Measurements from ENCODE around the gene NFYC. TPM values are rescaled to one million over a fixed set of nuclear protein-coding genes. Genes with fewer than 3 reads are reported as not detected.
"Not testable (repeated sequence)": the region's sequence is repeated elsewhere in the genome, so short reads cannot be mapped to it uniquely, and the experiment has no call there.

The NFYC gene
- polyA plus RNA-seq, 1 experiment = 37.9 TPM

- H3K27ac ChIP-seq (ENCODE audit: low read depth, low read length) = no peak overlapping the region
- no peak for DNase-seq (ENCODE audit: low read depth, low spot score)
Measured at GRCh38 chr1:40699787-40700186, 8.3 kb downstream of the NFYC start.

DNA sequence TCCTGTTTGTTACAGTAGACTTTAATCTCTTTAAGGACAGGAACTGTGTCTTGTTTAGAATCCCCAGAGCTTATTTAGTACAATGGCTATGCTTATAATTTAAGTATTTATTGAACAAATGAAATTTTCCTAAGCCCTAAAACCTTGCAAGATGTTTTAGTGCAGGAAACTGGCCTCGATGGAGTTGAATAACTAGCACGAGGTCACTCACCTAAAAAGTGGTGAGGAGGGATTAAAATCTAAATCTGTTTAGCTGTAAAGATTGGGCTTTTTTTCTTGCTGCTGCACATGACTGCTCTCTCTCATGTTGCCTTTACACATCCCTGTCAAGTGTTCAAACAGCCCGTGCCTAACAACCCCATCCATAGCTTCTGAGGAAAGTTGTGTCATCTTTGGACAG is 10.2 kb downstream of the NFYC start:
- ChIA-PET POLR2A (no interaction called here), CTCF (no interaction called here)
- no peak for TF ChIP-seq CTCF (IDR thresholded peaks at IDR 0.05; ENCODE audit: low read depth, low read length)
- no peak for DNase-seq (ENCODE audit: low read depth, low spot score)
- H3K27ac ChIP-seq (ENCODE audit: low read depth, low read length) = no peak overlapping the region
- H3K9me3 ChIP-seq (ENCODE audit: control insufficient read depth, insufficient read depth, low read length) = no peaks in the 10 kb centered on the region
- H3K27me3 ChIP-seq (ENCODE audit: control insufficient read depth, insufficient read depth, low read length) = no peaks in the 10 kb centered on the region
- no peak overlapping the region for H3K4me3 ChIP-seq (ENCODE audit: low read depth, low read length)

More at GRCh38 chr1:40699787-40700186, 8.3 kb downstream of the NFYC start:
- POLR2A ChIA-PET = no interaction called here
- no peak overlapping the region for H3K4me3 ChIP-seq (ENCODE audit: low read depth, low read length)
- no peaks in the 10 kb centered on the region for H3K27me3 ChIP-seq (ENCODE audit: control insufficient read depth, insufficient read depth, low read length)
- CTCF ChIA-PET = interaction anchor here (1.3 kb wide), 2 partner anchors 31 to 49 kb away, joined by 3 read pairs; no protein-coding TSS in a partner anchor
- TF ChIP-seq CTCF (IDR thresholded peaks at IDR 0.05; ENCODE audit: low read depth, low read length) = no peak
- H3K9me3 ChIP-seq (ENCODE audit: control insufficient read depth, insufficient read depth, low read length) = no peaks in the 10 kb centered on the region

GRCh38 chr1:40702810-40703209 is 11.3 kb downstream of the NFYC start:
- ChIA-PET CTCF (interaction anchor here (1.6 kb wide), 1 partner anchor 72 kb away, joined by 3 read pairs; no protein-coding TSS in a partner anchor), POLR2A (interaction anchor here (0.7 to 1.9 kb wide), 2 partner anchors 9 to 11 kb away, joined by 3 to 13 read pairs; partner anchors contain the start of gene NFYC)
- H3K9me3 ChIP-seq (ENCODE audit: control insufficient read depth, insufficient read depth, low read length); DNase-seq (ENCODE audit: low read depth, low spot score); H3K27ac ChIP-seq (ENCODE audit: low read depth, low read length); H3K27me3 ChIP-seq (ENCODE audit: control insufficient read depth, insufficient read depth, low read length); H3K4me3 ChIP-seq (ENCODE audit: low read depth, low read length): not testable (repeated sequence)

DNA sequence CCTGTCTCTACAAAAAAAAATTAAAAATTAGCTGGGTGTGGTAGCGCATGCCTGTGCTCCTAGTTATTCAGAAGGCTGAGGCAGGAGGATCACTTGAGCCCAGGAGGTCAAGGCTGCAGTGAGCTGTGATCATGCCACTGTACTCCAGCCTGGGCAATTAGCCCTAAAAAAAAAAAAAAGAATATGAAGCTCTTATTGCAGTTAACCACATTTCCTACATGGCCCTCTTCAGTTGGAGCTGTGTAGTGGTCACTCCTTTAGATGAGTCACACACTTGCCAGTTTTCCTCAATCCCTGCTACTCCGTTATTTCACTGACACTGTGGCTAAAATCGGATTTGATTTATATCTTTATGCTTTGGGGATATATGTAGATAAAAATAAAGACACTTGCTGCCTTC is 11.8 kb downstream of the NFYC start:
- POLR2A ChIA-PET = interaction anchor here (0.6 to 1.9 kb wide), 4 partner anchors 12 to 206 kb away, joined by 3 to 13 read pairs (median 4); partner anchors contain the start of gene NFYC
- CTCF ChIA-PET = interaction anchor here (0.6 to 1.6 kb wide), 2 partner anchors 72 to 240 kb away, joined by 3 to 4 read pairs; no protein-coding TSS in a partner anchor
- DNase-seq (ENCODE audit: low read depth, low spot score) = no peak
- Histone ChIP-seq H3K9me3 (ENCODE audit: control insufficient read depth, insufficient read depth, low read length) (no peaks in the 10 kb centered on the region), H3K4me3 (ENCODE audit: low read depth, low read length) (no peak overlapping the region), H3K27me3 (ENCODE audit: control insufficient read depth, insufficient read depth, low read length) (no peaks in the 10 kb centered on the region), H3K27ac (ENCODE audit: low read depth, low read length) (no peak overlapping the region)
- TF ChIP-seq CTCF (IDR thresholded peaks at IDR 0.05; ENCODE audit: low read depth, low read length) = no peak

DNA sequence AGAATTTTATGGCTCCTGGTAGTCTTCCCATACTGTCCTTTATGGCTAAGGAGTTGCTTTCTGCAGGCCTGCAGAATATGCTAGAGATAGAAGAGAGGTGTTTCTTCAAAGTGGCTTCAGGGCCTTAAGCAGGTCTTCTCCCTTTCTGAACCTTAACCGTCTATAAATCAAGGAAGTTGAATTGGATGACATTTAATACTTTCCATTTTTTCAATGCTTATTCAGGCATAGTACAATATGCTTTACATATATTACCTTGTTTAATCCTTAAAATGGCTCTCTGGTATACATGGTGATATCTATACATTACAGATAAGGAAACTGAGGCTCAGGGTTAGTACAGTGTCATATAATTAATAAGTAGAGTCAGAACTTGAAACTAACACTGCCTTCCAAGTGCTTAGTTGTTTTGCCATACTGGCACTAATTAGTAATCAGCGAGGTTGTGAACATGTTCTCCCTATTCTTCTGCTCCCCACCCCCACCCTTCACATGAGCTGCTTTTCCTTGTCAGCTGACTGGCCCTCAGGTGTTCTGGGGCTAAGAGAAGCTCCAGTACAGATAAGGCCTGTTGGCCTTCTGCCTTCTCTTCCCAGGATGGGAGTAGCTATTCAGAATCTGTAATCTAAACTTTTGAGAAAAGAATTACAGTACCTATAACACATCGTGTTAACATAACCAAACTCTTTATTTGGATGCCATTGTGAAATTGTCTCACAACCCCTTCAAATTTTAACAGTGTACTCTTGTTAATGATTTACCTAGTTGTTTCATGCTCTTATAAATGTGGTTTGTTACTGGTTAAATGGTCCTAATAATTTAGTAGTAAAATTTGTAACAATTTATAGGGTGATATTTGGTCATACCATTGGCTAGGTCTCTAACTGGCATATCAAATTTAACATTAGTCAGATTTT is 13.6 kb downstream of the NFYC start:
- ChIA-PET CTCF (interaction anchor here (1.0 kb wide), 1 partner anchor 248 kb away, joined by 3 read pairs; no protein-coding TSS in a partner anchor), POLR2A (no interaction called here)
- H3K4me3 ChIP-seq (ENCODE audit: low read depth, low read length) = no peak overlapping the region
- H3K27me3 ChIP-seq (ENCODE audit: control insufficient read depth, insufficient read depth, low read length) = no peaks in the 10 kb centered on the region
- DNase-seq (ENCODE audit: low read depth, low spot score) = no peak
- no peak overlapping the region for H3K27ac ChIP-seq (ENCODE audit: low read depth, low read length)
- no peaks in the 10 kb centered on the region for H3K9me3 ChIP-seq (ENCODE audit: control insufficient read depth, insufficient read depth, low read length)
- TF ChIP-seq CTCF (IDR thresholded peaks at IDR 0.05; ENCODE audit: low read depth, low read length) = no peak

All from AG04450 (cell line).